ENCODE results near the gene CLASP1. TPM values are rescaled to one million over a fixed set of nuclear protein-coding genes. Genes with fewer than 3 reads are reported as not detected.

CLASP1 gene
- total and polyA plus RNA-seq, 2 experiments from 2014 or later = 16.6 to 56.3 TPM

DNA sequence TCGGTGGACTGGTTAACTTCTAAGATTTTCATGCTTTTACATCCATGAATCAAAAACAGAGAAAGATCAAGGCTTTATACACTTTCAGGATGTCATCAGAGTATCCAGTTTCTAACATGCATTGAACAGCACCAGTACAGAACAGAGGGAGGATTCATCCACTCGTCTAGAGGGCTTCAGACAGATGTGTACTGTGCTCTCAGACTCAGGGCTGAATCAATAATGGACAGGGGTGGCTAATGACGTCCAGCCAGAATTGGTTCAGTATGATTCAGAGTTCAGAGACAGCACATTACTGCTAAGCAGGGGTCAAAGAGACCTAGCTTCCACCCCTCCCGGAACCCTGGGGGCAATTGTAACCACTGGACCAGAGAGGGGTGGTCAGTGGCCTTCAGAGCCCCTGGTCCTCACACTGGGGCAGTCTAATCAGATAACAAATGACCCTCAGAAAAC is 81.3 kb downstream of the CLASP1 start:
- Mint-ChIP-seq H3K9me3 (peaks cover 14% of the 10 kb centered on the region; the same call in 2 of the 3 replicates), H3K27me3 (ENCODE audit: insufficient read depth, low read depth, poor library complexity) (peaks cover 2% of the 10 kb centered on the region), H3K4me3 (no peak overlapping the region), H3K36me3 (ENCODE audit: low read depth) (peaks cover 17% of the 10 kb centered on the region), H3K27ac (no peak overlapping the region), H3K4me1 (peaks cover 5% of the 10 kb centered on the region)
- Histone ChIP-seq H4K20me1 (replicated peaks; ENCODE audit: insufficient read depth) (peaks cover 22% of the 10 kb centered on the region; the same call in 1 of the 2 replicates), H3K79me2 (replicated peaks; ENCODE audit: insufficient read depth) (peaks cover 72% of the 10 kb centered on the region), H2AFZ (no peak overlapping the region), H3K27ac (ENCODE audit: low read depth) (no peak overlapping the region), H3K36me3 (ENCODE audit: insufficient read depth) (no peaks in the 10 kb centered on the region), H3K4me1 (ENCODE audit: insufficient read depth) (peaks cover 5% of the 10 kb centered on the region), H3K9me2 (ENCODE audit: insufficient read depth) (no peaks in the 10 kb centered on the region), H3K4me3 (no peak overlapping the region), H3K27me3 (ENCODE audit: insufficient read depth) (no peaks in the 10 kb centered on the region), H3F3A (replicated peaks; ENCODE audit: low read depth) (no peaks in the 10 kb centered on the region), H3K4me2 (no peak overlapping the region)
- no peak for DNase-seq (ENCODE audit: low spot score)
- TF ChIP-seq NANOG (IDR thresholded peaks at IDR 0.05; ENCODE audit: borderline replicate concordance) = no peak
- TF ChIP-seq, protein P1, sequence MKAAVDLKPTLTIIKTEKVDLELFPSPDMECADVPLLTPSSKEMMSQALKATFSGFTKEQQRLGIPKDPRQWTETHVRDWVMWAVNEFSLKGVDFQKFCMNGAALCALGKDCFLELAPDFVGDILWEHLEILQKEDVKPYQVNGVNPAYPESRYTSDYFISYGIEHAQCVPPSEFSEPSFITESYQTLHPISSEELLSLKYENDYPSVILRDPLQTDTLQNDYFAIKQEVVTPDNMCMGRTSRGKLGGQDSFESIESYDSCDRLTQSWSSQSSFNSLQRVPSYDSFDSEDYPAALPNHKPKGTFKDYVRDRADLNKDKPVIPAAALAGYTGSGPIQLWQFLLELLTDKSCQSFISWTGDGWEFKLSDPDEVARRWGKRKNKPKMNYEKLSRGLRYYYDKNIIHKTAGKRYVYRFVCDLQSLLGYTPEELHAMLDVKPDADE (IDR thresholded peaks at IDR 0.05) = no peak
- no peak for TF ChIP-seq ZNF331 (CRISPR knock-in tag; IDR thresholded peaks at IDR 0.05; ENCODE audit: low read depth)
- TF ChIP-seq, protein P2, sequence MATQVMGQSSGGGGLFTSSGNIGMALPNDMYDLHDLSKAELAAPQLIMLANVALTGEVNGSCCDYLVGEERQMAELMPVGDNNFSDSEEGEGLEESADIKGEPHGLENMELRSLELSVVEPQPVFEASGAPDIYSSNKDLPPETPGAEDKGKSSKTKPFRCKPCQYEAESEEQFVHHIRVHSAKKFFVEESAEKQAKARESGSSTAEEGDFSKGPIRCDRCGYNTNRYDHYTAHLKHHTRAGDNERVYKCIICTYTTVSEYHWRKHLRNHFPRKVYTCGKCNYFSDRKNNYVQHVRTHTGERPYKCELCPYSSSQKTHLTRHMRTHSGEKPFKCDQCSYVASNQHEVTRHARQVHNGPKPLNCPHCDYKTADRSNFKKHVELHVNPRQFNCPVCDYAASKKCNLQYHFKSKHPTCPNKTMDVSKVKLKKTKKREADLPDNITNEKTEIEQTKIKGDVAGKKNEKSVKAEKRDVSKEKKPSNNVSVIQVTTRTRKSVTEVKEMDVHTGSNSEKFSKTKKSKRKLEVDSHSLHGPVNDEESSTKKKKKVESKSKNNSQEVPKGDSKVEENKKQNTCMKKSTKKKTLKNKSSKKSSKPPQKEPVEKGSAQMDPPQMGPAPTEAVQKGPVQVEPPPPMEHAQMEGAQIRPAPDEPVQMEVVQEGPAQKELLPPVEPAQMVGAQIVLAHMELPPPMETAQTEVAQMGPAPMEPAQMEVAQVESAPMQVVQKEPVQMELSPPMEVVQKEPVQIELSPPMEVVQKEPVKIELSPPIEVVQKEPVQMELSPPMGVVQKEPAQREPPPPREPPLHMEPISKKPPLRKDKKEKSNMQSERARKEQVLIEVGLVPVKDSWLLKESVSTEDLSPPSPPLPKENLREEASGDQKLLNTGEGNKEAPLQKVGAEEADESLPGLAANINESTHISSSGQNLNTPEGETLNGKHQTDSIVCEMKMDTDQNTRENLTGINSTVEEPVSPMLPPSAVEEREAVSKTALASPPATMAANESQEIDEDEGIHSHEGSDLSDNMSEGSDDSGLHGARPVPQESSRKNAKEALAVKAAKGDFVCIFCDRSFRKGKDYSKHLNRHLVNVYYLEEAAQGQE (IDR thresholded peaks at IDR 0.05; ENCODE audit: unreplicated experiment) = no peak
- TF ChIP-seq, protein P3, sequence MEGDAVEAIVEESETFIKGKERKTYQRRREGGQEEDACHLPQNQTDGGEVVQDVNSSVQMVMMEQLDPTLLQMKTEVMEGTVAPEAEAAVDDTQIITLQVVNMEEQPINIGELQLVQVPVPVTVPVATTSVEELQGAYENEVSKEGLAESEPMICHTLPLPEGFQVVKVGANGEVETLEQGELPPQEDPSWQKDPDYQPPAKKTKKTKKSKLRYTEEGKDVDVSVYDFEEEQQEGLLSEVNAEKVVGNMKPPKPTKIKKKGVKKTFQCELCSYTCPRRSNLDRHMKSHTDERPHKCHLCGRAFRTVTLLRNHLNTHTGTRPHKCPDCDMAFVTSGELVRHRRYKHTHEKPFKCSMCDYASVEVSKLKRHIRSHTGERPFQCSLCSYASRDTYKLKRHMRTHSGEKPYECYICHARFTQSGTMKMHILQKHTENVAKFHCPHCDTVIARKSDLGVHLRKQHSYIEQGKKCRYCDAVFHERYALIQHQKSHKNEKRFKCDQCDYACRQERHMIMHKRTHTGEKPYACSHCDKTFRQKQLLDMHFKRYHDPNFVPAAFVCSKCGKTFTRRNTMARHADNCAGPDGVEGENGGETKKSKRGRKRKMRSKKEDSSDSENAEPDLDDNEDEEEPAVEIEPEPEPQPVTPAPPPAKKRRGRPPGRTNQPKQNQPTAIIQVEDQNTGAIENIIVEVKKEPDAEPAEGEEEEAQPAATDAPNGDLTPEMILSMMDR (conservative IDR thresholded peaks at IDR 0.05; ENCODE audit: low read depth in 2 of 2) = no peak
- TF ChIP-seq POLR2AphosphoS5 (IDR thresholded peaks at IDR 0.05; ENCODE audit: low read depth) = no peak
- no peak for TF ChIP-seq ZNF462 (CRISPR knock-in tag; IDR thresholded peaks at IDR 0.05)
- no peak for TF ChIP-seq EZH2 (IDR thresholded peaks at IDR 0.05; ENCODE audit: low read depth, unreplicated experiment)
- TF ChIP-seq JUNB (IDR thresholded peaks at IDR 0.05; ENCODE audit: unreplicated experiment) = no peak
- TF ChIP-seq CREB1 (CRISPR knock-in tag; IDR thresholded peaks at IDR 0.05; ENCODE audit: low read depth) = no peak
- ATAC-seq = no peak
